Natural killer cell (primary cell): Measurements from ENCODE around the gene ZNF117. TPM values are rescaled to one million over a fixed set of nuclear protein-coding genes. Genes with fewer than 3 reads are reported as not detected.

ENCODE experiments used
- ATAC-seq, 3 donors: fragments of 150-1000 bp in 2 of 3; fragments of 200-7000 bp in 1 of 3; cut with Tn5 transposase; 1 replicate in 1 of 3; 2 replicates in 2 of 3; pipeline ENCODE4 v1.10.0; 2021; ENCODE audit warnings: mild to moderate bottlenecking in 2 of 3, moderate library complexity in 2 of 3
- DNase-seq, 2 donors: peaks; one replicate each; pipeline versions ENCODE4 v3.0.0 to v3.0.0-alpha.2; 2013 to 2021; ENCODE audit warnings: mixed read lengths in 1 of 2
- H3K27ac ChIP-seq: one replicate; pipeline ENCODE4 v1.5.1; 2013; ENCODE audit warnings: mild to moderate bottlenecking, low read length
- H3K27me3 ChIP-seq: one replicate; pipeline ENCODE4 v1.6.1; 2013; ENCODE audit warnings: low read length; ENCODE audit not compliant: control insufficient read depth, insufficient read depth
- H3K36me3 ChIP-seq: one replicate; pipeline ENCODE4 v1.6.1; 2013; ENCODE audit warnings: low read length; ENCODE audit not compliant: control insufficient read depth, insufficient read depth
- H3K4me1 ChIP-seq: one replicate; pipeline ENCODE4 v1.6.1; 2013; ENCODE audit warnings: low read length; ENCODE audit not compliant: control insufficient read depth, insufficient read depth
- H3K4me3 ChIP-seq: one replicate; pipeline ENCODE4 v1.5.1; 2013; ENCODE audit warnings: low read length
- H3K9me3 ChIP-seq: one replicate; pipeline ENCODE4 v1.6.1; 2013; ENCODE audit warnings: low read length; ENCODE audit not compliant: control insufficient read depth, insufficient read depth
- H3K27ac Mint-ChIP-seq, 2 donors: one replicate each; pipeline ENCODE4 v1.8.0; 2022; ENCODE audit warnings: mild to moderate bottlenecking in 2 of 2, mixed read lengths in 2 of 2, moderate library complexity in 1 of 2
- H3K27me3 Mint-ChIP-seq, 2 donors: one replicate each; pipeline ENCODE4 v1.8.0; 2022; ENCODE audit warnings: low read depth in 2 of 2, mixed read lengths in 2 of 2
- H3K36me3 Mint-ChIP-seq: one replicate; pipeline ENCODE4 v1.8.0; 2022; ENCODE audit warnings: mixed read lengths
- H3K4me1 Mint-ChIP-seq, 2 donors: one replicate each; pipeline ENCODE4 v1.8.0; 2022; ENCODE audit warnings: mixed read lengths in 2 of 2
- H3K4me3 Mint-ChIP-seq: one replicate; pipeline ENCODE4 v1.8.0; 2022; ENCODE audit warnings: mild to moderate bottlenecking, moderate library complexity, mixed read lengths
- H3K9me3 Mint-ChIP-seq, 2 donors: one replicate each; pipeline ENCODE4 v1.8.0; 2022; ENCODE audit warnings: mixed read lengths in 2 of 2
- whole genome bisulfite sequencing: methylation state at CpG from one replicate; pipeline ENCODE4 v1.1.7; 2013; ENCODE audit warnings: missing lambda C conversion rate; ENCODE audit not compliant: insufficient coverage; 5-methylcytosine and 5-hydroxymethylcytosine counted together
- intact Hi-C: fragments of 100-400 bp; cut with micrococcal nuclease; formaldehyde crosslinking; loops from one replicate; pipeline ENCODE4 v1.14.2; 2022
- total RNA-seq, 4 donors: library from RNA; stranded (reverse); fragments of 120-200 nt in 1 of 4; gene quantifications; one replicate each; pipeline versions ENCODE4 v1.2.3 to v1.2.4, GENCODE V29; 2013 to 2022
- TF ChIP-seq, protein P1 (sequence below): fragments of 200-600 bp; IDR thresholded peaks from one replicate; pipeline ENCODE4 v1.8.0; 2022; ENCODE audit warnings: antibody characterized with exemption

ZNF117 gene
- total RNA-seq, 3 donors from 2014 or later (not counting 1 experiment from before 2014, with no cell fraction given), result 5.2 to 12.7 (median 6.6) TPM

DNA sequence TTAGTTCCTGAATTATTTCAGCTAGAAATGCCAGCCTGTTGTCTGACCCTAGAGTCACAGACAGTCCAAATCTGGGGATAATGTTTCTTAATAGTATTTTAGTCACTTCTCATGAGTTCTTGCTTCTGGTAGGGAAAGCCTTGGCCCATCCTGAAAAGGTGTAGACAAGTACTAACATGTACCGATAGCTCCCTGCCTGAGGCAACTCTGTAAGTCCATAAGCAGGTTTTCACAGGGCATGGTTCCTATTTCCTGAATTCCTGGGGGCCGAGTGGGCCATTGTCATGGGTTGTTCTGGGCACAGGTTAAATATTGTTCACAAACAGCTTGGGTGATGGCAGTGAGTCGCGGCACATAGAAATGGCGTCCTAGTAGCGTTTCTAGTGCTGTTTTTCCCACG, 3.1 kb upstream of the ZNF117 start:
- WGBS, result 98% methylated on average over 7 of the region's 7 CpGs
- Histone ChIP-seq H3K36me3 (peaks cover 8% of the 10 kb centered on the region), H3K4me3 (no peak overlapping the region), H3K9me3 (peaks cover 87% of the 10 kb centered on the region), H3K4me1 (peaks cover 3% of the 10 kb centered on the region), H3K27me3 (no peaks in the 10 kb centered on the region), H3K27ac (no peak overlapping the region)
- intact Hi-C loops, result no loop called here
- H3K27ac Mint-ChIP-seq, result no peak overlapping the region
- TF ChIP-seq, protein P1, sequence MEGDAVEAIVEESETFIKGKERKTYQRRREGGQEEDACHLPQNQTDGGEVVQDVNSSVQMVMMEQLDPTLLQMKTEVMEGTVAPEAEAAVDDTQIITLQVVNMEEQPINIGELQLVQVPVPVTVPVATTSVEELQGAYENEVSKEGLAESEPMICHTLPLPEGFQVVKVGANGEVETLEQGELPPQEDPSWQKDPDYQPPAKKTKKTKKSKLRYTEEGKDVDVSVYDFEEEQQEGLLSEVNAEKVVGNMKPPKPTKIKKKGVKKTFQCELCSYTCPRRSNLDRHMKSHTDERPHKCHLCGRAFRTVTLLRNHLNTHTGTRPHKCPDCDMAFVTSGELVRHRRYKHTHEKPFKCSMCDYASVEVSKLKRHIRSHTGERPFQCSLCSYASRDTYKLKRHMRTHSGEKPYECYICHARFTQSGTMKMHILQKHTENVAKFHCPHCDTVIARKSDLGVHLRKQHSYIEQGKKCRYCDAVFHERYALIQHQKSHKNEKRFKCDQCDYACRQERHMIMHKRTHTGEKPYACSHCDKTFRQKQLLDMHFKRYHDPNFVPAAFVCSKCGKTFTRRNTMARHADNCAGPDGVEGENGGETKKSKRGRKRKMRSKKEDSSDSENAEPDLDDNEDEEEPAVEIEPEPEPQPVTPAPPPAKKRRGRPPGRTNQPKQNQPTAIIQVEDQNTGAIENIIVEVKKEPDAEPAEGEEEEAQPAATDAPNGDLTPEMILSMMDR, result no peak
- H3K36me3 Mint-ChIP-seq, result peaks cover 52% of the 10 kb centered on the region
- no peak overlapping the region for H3K4me3 Mint-ChIP-seq
- H3K4me1 Mint-ChIP-seq, result peaks cover 10 to 11% of the 10 kb centered on the region in 2 donors
- no peaks in the 10 kb centered on the region for H3K27me3 Mint-ChIP-seq
- ATAC-seq (no peak), DNase-seq (no peak)
- H3K9me3 Mint-ChIP-seq, result peaks cover 7 to 28% of the 10 kb centered on the region in 2 donors

DNA sequence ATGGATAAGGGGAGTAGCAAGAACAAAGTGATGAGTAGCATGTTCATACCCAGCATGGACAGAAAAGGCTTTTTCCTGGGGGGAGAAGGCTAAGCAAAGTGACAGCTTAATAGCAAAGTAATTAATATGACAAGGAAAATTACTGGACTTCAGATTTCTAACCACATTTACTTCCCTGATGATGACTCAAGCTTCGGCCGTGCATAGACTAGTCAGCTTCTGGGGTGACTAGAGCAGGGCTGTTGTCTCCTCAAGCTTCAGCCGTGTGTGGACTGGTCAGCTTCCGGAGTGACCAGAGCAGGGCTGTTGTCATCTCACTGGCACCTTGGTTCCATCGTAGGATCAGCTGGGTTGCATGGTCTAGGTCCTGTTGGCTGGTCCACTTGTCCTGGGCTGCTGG, 2.1 kb upstream of the ZNF117 start:
- Histone ChIP-seq H3K27me3 (no peaks in the 10 kb centered on the region), H3K9me3 (peaks cover 78% of the 10 kb centered on the region), H3K27ac (no peak overlapping the region), H3K36me3 (peaks cover 3% of the 10 kb centered on the region), H3K4me1 (no peaks in the 10 kb centered on the region), H3K4me3 (no peak overlapping the region)
- Mint-ChIP-seq H3K4me1 (peaks cover 5 to 6% of the 10 kb centered on the region in 2 donors), H3K27ac (no peak overlapping the region), H3K9me3 (peaks cover 9 to 29% of the 10 kb centered on the region in 2 donors), H3K4me3 (no peak overlapping the region), H3K36me3 (peaks cover 61% of the 10 kb centered on the region), H3K27me3 (no peaks in the 10 kb centered on the region)
- ATAC-seq (no peak), DNase-seq (no peak)
- intact Hi-C loops, result no loop called here
- WGBS, result 80% methylated on average over 5 of the region's 5 CpGs
- TF ChIP-seq, protein P1, result no peak

DNA sequence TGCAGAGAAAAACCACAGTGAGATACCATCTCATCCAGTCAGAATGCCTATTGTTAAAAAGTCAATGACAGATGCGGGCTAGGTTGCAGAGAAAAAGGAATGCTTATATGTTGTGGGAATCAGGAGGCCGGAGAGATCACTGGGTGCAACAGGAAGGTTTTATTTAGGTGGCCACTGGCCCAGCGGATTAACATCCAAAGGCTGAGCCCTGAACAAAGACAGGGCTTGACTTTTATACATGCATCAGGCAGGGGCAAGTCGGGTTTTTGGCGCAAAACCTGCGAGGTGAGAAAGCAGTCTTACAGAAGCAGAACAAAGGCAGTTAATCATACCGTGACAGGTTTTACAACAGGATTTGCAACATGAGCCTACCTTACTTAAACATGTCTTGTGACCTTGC, 620 bp downstream of the ZNF117 start:
- no peaks in the 10 kb centered on the region for H3K27me3 Mint-ChIP-seq
- ATAC-seq (no peak), DNase-seq (no peak)
- no peaks in the 10 kb centered on the region for H3K4me1 Mint-ChIP-seq
- H3K4me3 ChIP-seq, result no peak overlapping the region
- intact Hi-C loops, result no loop called here
- H3K27me3 ChIP-seq, result no peaks in the 10 kb centered on the region
- no peak overlapping the region for H3K4me3 Mint-ChIP-seq
- 95% methylated on average over 7 of the region's 7 CpGs for WGBS
- peaks cover 55% of the 10 kb centered on the region for H3K9me3 ChIP-seq
- no peak overlapping the region for H3K27ac Mint-ChIP-seq
- H3K36me3 ChIP-seq, result peaks cover 3% of the 10 kb centered on the region
- H3K27ac ChIP-seq, result no peak overlapping the region
- H3K36me3 Mint-ChIP-seq, result peaks cover 77% of the 10 kb centered on the region
- peaks cover 10 to 42% of the 10 kb centered on the region in 2 donors for H3K9me3 Mint-ChIP-seq
- TF ChIP-seq, protein P1, result no peak
- no peaks in the 10 kb centered on the region for H3K4me1 ChIP-seq

DNA sequence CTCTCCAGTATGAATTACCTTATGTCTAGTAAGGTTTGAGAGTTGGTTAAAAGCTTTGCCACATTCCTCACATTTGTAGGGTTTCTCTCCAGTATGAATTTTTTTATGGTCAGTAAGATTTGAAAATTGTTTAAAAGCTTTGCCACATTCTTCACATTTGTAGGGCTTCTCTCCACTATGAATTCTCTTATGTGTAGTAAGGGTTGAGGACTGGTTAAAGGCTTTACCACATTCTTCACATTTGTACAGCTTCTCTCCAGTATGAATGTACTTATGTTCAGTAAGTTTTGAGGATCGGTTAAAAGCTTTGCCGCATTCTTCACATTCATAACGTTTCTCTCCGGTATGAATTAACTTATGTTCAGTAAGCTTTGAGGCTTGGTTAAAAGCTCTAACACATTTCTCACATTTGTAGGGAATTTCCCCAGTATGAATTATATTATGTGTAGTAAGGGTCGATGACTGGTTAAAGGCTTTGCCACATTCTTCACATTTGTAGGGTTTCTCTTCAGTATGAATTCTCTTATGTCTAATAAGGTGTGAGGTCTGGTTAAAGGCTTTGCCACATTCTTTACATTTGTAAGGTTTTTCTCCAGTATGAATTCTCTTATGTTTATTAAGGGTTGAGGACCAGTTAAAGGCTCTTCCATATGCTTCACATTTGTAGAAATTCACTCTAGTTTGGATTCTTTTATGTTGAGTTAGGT, 12.2 kb downstream of the ZNF117 start:
- H3K9me3 Mint-ChIP-seq, result peaks cover 8 to 33% of the 10 kb centered on the region in 2 donors

More for the DNA sequence above, 12.2 kb downstream of the ZNF117 start:
- TF ChIP-seq, protein P1, result no peak
- H3K4me1 Mint-ChIP-seq, result no peaks in the 10 kb centered on the region
- Histone ChIP-seq H3K36me3 (peaks cover 31% of the 10 kb centered on the region), H3K27me3 (no peaks in the 10 kb centered on the region), H3K27ac (no peak overlapping the region), H3K4me3 (no peak overlapping the region), H3K9me3 (peaks cover 5% of the 10 kb centered on the region), H3K4me1 (no peaks in the 10 kb centered on the region)
- DNase-seq (no peak), ATAC-seq (no peak)
- H3K27ac Mint-ChIP-seq, result no peak overlapping the region
- peaks cover 79% of the 10 kb centered on the region for H3K36me3 Mint-ChIP-seq
- WGBS, result 93% methylated on average over 3 of the region's 5 CpGs
- intact Hi-C loops, result no loop called here
- H3K27me3 Mint-ChIP-seq, result no peaks in the 10 kb centered on the region
- H3K4me3 Mint-ChIP-seq, result no peak overlapping the region
